ENCODE data around the gene IPO4. TPM values are rescaled to one million over a fixed set of nuclear protein-coding genes. Genes with fewer than 3 reads are reported as not detected.

IPO4 gene, protein sequence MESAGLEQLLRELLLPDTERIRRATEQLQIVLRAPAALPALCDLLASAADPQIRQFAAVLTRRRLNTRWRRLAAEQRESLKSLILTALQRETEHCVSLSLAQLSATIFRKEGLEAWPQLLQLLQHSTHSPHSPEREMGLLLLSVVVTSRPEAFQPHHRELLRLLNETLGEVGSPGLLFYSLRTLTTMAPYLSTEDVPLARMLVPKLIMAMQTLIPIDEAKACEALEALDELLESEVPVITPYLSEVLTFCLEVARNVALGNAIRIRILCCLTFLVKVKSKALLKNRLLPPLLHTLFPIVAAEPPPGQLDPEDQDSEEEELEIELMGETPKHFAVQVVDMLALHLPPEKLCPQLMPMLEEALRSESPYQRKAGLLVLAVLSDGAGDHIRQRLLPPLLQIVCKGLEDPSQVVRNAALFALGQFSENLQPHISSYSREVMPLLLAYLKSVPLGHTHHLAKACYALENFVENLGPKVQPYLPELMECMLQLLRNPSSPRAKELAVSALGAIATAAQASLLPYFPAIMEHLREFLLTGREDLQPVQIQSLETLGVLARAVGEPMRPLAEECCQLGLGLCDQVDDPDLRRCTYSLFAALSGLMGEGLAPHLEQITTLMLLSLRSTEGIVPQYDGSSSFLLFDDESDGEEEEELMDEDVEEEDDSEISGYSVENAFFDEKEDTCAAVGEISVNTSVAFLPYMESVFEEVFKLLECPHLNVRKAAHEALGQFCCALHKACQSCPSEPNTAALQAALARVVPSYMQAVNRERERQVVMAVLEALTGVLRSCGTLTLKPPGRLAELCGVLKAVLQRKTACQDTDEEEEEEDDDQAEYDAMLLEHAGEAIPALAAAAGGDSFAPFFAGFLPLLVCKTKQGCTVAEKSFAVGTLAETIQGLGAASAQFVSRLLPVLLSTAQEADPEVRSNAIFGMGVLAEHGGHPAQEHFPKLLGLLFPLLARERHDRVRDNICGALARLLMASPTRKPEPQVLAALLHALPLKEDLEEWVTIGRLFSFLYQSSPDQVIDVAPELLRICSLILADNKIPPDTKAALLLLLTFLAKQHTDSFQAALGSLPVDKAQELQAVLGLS
- total RNA-seq (2021; fragmentation: NEBNext Ultra II Directional; extraction: Animal tissue kit (Norgen Biotek cat#: 25700)) (108 and 109 TPM in 2 replicates), polyA plus RNA-seq (2011; rRNA removed) (55.5 and 80.6 TPM in 2 replicates), polyA minus RNA-seq (2011; rRNA and poly(A)+ RNA removed) (70.9 and 75.0 TPM in 2 replicates)
- 40.3 TPM for polyA plus RNA-seq (2011; cell fraction: cytosol; rRNA removed)
- polyA plus RNA-seq (2011; cell fraction: nucleus; rRNA removed) = 153 TPM
- polyA plus RNA-seq (2012, experiment 1 of 2) = 58.9 to 94.9 TPM (median 87.5 TPM) in 4 replicates
- polyA plus RNA-seq (2012, experiment 2 of 2) = 97.7 TPM
- 37.7 TPM for polyA plus RNA-seq (2013, experiment 1 of 2)
- 34.2 TPM for polyA plus RNA-seq (2013, experiment 2 of 2)
- 55.3 TPM for polyA minus RNA-seq (2011; cell fraction: cytosol; rRNA and poly(A)+ RNA removed)
- polyA minus RNA-seq (2011; cell fraction: nucleus; rRNA and poly(A)+ RNA removed) = 132 TPM
- long read RNA-seq, experiment 1, transcript IPO4-201 (30 exons, 3,646 nt) = major isoform, 14 of 48 reads
- long read RNA-seq, experiment 1, partial matches to known transcripts = 20 of 48 reads
- long read RNA-seq, experiment 1, other reads (novel, unspliced or antisense) = 14 of 48 reads
- long read RNA-seq, experiment 2, partial matches to known transcripts = 0 of 4 reads
- long read RNA-seq, experiment 2, other reads (novel, unspliced or antisense) = 1 of 4 reads

DNA sequence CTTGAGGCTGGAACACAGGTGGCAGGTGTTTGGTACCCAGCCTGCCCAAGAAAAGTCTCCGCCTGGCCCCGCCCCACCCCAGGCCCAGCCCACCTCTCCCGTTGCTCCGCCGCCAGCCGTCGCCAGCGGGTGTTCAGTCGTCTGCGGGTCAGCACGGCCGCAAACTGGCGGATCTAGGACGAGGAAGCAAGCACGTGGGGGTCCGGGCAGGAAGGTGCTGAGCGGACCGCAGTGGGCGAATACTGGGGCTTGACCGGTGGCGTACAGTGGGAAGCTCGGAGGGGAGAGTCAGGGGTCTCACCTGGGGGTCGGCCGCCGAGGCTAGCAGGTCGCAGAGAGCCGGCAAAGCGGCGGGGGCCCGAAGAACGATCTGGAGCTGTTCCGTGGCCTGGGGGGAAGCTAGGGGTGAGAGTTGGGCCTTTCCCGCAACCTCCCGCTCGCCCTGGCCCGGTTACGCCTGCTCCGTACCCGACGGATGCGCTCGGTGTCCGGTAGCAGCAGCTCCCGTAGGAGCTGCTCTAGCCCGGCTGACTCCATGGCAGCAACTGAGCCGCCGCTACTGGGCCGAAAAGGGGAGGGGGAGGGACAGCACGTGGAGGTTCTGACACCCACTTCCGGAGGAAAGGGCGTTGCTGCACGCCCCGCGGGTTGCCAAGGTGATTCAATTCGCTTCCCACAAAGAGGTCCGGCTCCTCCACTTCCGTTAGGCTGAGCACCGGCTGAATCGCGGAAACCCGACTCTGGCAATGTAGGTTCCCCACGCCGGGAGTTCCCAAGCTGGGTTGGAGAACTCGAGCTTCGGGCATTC lies at the start of gene IPO4:
Gene IPO4, minus strand, starts transcription at position 566 of the 808 bp plus-strand sequence. Its CDS starts 29 bp downstream, at position 537.
- Histone ChIP-seq H3K4me1 (replicated peaks in 1 of 4; ENCODE audit: control insufficient read depth in 3 of 4, insufficient read depth in 4 of 4, low read length in 3 of 4) (peaks cover 0 to 7% (median 4%) of the 10 kb centered on the region in 4 experiments; a peak in 6 of 7 replicates), H4K8ac (ENCODE audit: extremely low read depth, insufficient read depth, low read length) (peak within 1 kb of the TSS; percentile 91), H3K56ac (replicated peaks; ENCODE audit: insufficient read length, low read depth, low read length) (peak within 1 kb of the TSS; percentile 62), H3K18ac (ENCODE audit: extremely low read depth, low read length) (0 out of 2 replicates have a peak within 1 kb of the TSS, but pooled peaks have one; percentile 40), H2AK5ac (ENCODE audit: low read depth, low read length) (no peak within 1 kb of the TSS), H3K4me2 (ENCODE audit: insufficient read depth in 1 of 2, low read depth in 2 of 2, low read length in 2 of 2) (peak within 1 kb of the TSS; percentile 70 to 85), H4K20me1 (replicated peaks in 1 of 2; ENCODE audit: control insufficient read depth in 1 of 2, insufficient read depth in 2 of 2, low read length in 2 of 2) (peaks cover 0 to 16% of the 10 kb centered on the region in 2 experiments), H2BK120ac (replicated peaks; ENCODE audit: low read depth, low read length) (no peak within 1 kb of the TSS), H3K4ac (replicated peaks; ENCODE audit: insufficient read length, low read depth, low read length) (no peak within 1 kb of the TSS), H4K91ac (replicated peaks; ENCODE audit: insufficient read length, low read length) (peak within 1 kb of the TSS; percentile 82), H3K79me1 (ENCODE audit: low read depth, low read length) (peaks cover 12% of the 10 kb centered on the region), H2BK15ac (ENCODE audit: low read length) (0 out of 2 replicates have a peak within 1 kb of the TSS, but pooled peaks have one; percentile 89), H3K14ac (ENCODE audit: insufficient read length) (no peak within 1 kb of the TSS), H3K9me3 (ENCODE audit: insufficient read depth in 2 of 2, low read depth in 1 of 2, low read length in 1 of 2) (no peaks in the 10 kb centered on the region), H3K36me3 (ENCODE audit: control insufficient read depth in 2 of 4, insufficient read depth in 4 of 4, low read length in 3 of 4) (peaks cover 17 to 41% (median 36%) of the 10 kb centered on the region in 4 experiments; a peak in 7 of 8 replicates), H4K5ac (ENCODE audit: insufficient read length, low read depth, low read length) (peak within 1 kb of the TSS; percentile 72), H3K27me3 (replicated peaks in 1 of 4; ENCODE audit: control insufficient read depth in 3 of 4, extremely low read depth in 1 of 4, insufficient read depth in 3 of 4, low read length in 3 of 4) (no peaks in the 10 kb centered on the region), H2BK12ac (ENCODE audit: low read depth, low read length) (no peak within 1 kb of the TSS), H2BK20ac (ENCODE audit: low read length) (no peak within 1 kb of the TSS), H3K27ac (ENCODE audit: low read depth, low read length) (peak within 1 kb of the TSS; percentile 58; the same call in 1 of the 2 replicates), H3K79me2 (ENCODE audit: control insufficient read depth in 1 of 2, insufficient read depth in 2 of 2, low read length in 2 of 2) (peaks cover 0 to 13% of the 10 kb centered on the region in 2 experiments; a peak in 2 of 4 replicates), H2AFZ (ENCODE audit: low read length) (no peak within 1 kb of the TSS), H3K9ac (replicated peaks in 1 of 4; ENCODE audit: extremely low read depth in 1 of 4, low read depth in 3 of 4, low read length in 3 of 4) (peak within 1 kb of the TSS; percentile 36 to 71 (median 55)), H3K4me3 (ENCODE audit: extremely low read depth in 1 of 4, insufficient read depth in 2 of 4, low read depth in 3 of 4, low read length in 4 of 4) (peak within 1 kb of the TSS; percentile 75 to 91 (median 87)), H3K23me2 (ENCODE audit: low read depth, low read length) (peaks cover 5% of the 10 kb centered on the region), H3K23ac (ENCODE audit: insufficient read length) (no peak within 1 kb of the TSS), H2BK5ac (ENCODE audit: low read depth, low read length) (peak within 1 kb of the TSS; percentile 53; the same call in 1 of the 2 replicates)
- WGBS, 2 experiments (ENCODE audit: extremely low coverage in 1 of 2, insufficient coverage in 1 of 2, insufficient read length in 1 of 2, insufficient replicate concordance in 2 of 2, low coverage in 1 of 2, low lambda C conversion rate in 2 of 2, missing lambda C conversion rate in 1 of 2) = 4% methylated on average over 55 of the region's 65 CpGs; no CpG with 5 or more reads in 1 of the 2 experiments
- FAIRE-seq (no peak), DNase-seq (ENCODE audit: low read depth in 1 of 2, low spot score in 2 of 2) (peak; percentile 93 to 95)
- POLR2A ChIA-PET (ENCODE audit: partially characterized antibody) = interaction anchor here (0.5 to 7.9 kb wide), 21 partner anchors 9 to 94 kb away, joined by 3 to 158 read pairs (median 4); partner anchors contain the start of genes CHMP4A, IRF9, MDP1 and PCK2
- CTCF ChIA-PET (ENCODE audit: partially characterized antibody) = interaction anchor here (0.8 to 4.1 kb wide), 7 partner anchors 24 to 119 kb away, joined by 3 to 16 read pairs (median 4); partner anchors contain the start of genes CHMP4A, CIDEB, DCAF11 and DHRS1
- TF ChIP-seq SIN3A (conservative IDR thresholded peaks at IDR 0.05 in 1 of 2, IDR thresholded peaks at IDR 0.05 in 1 of 2; ENCODE audit: low read depth in 1 of 2, low read length in 2 of 2) = peak; percentile 99 to 100

Data from H1 (cell line).